ENCODE results near the gene CHGA.

The CHGA gene

DNA sequence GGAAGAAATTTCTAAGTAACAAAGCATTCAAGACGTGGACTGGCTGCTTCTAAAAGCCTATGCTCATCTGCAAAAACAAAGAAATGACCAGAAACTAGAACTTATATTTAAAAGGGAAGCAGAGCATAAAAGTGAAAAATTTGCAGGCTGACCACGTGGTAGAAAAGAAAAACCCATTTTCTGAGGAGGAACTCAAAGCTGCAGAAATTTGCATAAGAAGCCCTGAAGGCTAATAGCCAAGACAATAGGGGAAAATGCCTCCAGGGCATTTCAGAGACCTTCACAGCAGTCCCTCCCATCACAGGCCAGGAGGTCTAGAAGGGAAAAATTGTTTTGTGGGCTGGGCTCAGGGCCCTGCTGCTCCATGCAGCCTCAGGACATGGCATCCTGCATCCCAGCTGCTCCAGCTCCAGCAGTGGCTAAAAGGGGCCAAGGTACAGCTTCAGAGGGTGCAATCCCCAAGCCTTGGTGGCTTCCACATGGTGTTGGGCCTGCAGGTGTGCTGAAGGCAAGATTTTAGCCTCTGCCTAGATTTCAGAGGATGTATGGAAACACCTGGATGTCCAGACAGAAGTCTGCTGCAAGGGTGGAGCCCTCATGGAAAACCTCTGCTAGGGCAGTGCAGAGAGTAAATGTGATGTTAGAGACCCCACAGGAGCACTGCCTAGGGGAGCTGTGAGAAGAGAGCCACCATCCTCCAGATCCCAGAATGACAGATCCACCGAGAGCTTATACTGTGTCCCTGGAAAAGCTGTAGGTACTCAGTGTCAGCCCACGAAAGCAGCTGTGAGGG is 55.5 kb downstream of the CHGA start:
- Histone ChIP-seq H3K27me3 (ENCODE audit: insufficient read depth, low read length) (no peaks in the 10 kb centered on the region), H3K36me3 (ENCODE audit: insufficient read depth, low read depth, low read length) (peaks cover 33% of the 10 kb centered on the region), H3K9me3 (ENCODE audit: insufficient read depth, low read depth, low read length) (peaks cover 29% of the 10 kb centered on the region), H3K4me3 (ENCODE audit: low read length) (no peak overlapping the region), H3K27ac (ENCODE audit: low read length) (no peak overlapping the region), H3K4me1 (ENCODE audit: insufficient read depth, low read length) (no peaks in the 10 kb centered on the region), H3K9ac (ENCODE audit: low read depth, low read length) (no peak overlapping the region)

DNA sequence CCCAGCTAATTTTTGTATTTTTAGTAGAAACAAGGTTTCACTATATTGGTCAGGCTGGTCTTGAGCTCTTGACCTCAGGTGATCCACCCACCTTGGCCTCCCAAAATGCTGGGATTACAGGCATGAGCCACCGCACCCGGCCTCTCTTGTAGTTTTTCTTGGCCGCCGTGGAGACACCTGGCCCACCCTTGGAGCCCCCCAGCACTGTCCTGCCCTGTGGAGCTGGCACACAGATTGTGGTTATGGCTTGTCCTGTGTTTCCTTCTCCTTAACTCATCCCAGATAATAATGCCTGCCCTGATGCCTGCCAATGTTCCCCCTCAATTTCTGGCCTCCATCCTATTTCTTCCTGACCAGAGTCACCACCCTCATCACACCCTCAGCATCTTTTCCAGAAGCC is 57.9 kb downstream of the CHGA start:
- Histone ChIP-seq H3K36me3 (ENCODE audit: insufficient read depth, low read depth, low read length) (peaks cover 33% of the 10 kb centered on the region), H3K9ac (ENCODE audit: low read depth, low read length) (no peak overlapping the region), H3K4me3 (ENCODE audit: low read length) (no peak overlapping the region), H3K27me3 (ENCODE audit: insufficient read depth, low read length) (no peaks in the 10 kb centered on the region), H3K9me3 (ENCODE audit: insufficient read depth, low read depth, low read length) (peaks cover 29% of the 10 kb centered on the region), H3K27ac (ENCODE audit: low read length) (no peak overlapping the region), H3K4me1 (ENCODE audit: insufficient read depth, low read length) (no peaks in the 10 kb centered on the region)

DNA sequence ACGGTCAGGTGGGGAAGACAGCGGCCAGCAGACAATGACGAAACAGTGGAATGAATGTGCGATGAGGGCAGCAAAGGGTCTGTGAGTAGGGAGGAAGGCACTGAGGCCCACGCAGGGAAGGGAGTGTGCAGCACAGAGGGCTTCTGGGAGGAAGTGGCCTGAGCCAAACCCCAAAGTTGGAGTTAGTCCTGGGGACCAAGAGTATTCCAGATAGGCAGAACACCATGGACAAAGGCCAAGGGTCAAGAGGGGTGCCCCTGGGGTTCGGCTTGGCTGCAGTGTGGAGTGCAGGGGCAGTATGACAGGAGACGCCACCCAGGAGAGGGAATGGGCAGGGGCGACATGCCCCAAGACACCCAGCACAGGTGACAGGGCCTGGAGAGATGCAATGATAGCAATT is 58.8 kb downstream of the CHGA start:
- Histone ChIP-seq H3K4me3 (ENCODE audit: low read length) (no peak overlapping the region), H3K27me3 (ENCODE audit: insufficient read depth, low read length) (no peaks in the 10 kb centered on the region), H3K9ac (ENCODE audit: low read depth, low read length) (no peak overlapping the region), H3K9me3 (ENCODE audit: insufficient read depth, low read depth, low read length) (peaks cover 29% of the 10 kb centered on the region), H3K27ac (ENCODE audit: low read length) (no peak overlapping the region), H3K36me3 (ENCODE audit: insufficient read depth, low read depth, low read length) (peaks cover 27% of the 10 kb centered on the region), H3K4me1 (ENCODE audit: insufficient read depth, low read length) (no peaks in the 10 kb centered on the region)

DNA sequence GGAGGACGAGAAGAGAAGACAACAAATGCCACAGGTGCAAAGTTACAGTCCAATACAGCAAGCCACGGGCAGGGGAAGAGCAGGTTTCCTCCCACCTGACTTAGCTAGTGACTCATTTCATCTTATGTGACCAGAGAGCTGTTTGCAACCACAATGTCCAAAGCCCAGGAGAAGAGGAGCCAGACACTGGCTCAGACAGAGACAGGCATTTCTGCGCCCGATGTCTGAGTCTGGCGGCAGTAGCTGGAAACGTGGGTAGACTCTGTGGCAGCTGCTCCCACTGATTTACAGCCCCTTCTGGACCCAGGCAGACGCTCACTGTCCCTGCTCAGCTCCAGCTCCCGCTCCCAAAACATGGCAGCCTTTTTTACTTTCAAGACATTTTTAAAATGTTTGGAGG is 60.0 kb downstream of the CHGA start:
- Histone ChIP-seq H3K4me3 (ENCODE audit: low read length) (no peak overlapping the region), H3K36me3 (ENCODE audit: insufficient read depth, low read depth, low read length) (peaks cover 16% of the 10 kb centered on the region; the same call in 1 of the 2 replicates), H3K4me1 (ENCODE audit: insufficient read depth, low read length) (no peaks in the 10 kb centered on the region), H3K27me3 (ENCODE audit: insufficient read depth, low read length) (no peaks in the 10 kb centered on the region), H3K27ac (ENCODE audit: low read length) (no peak overlapping the region), H3K9ac (ENCODE audit: low read depth, low read length) (no peak overlapping the region), H3K9me3 (ENCODE audit: insufficient read depth, low read depth, low read length) (peaks cover 26% of the 10 kb centered on the region)

- peaks cover 11% of the 10 kb centered on the region; the same call in 1 of the 2 replicates for H3K36me3 ChIP-seq (ENCODE audit: insufficient read depth, low read depth, low read length)
- no peaks in the 10 kb centered on the region for H3K4me1 ChIP-seq (ENCODE audit: insufficient read depth, low read length)
- H3K27me3 ChIP-seq (ENCODE audit: insufficient read depth, low read length): no peaks in the 10 kb centered on the region
- no peak overlapping the region for H3K4me3 ChIP-seq (ENCODE audit: low read length)
- no peak overlapping the region for H3K27ac ChIP-seq (ENCODE audit: low read length)
- no peak overlapping the region for H3K9ac ChIP-seq (ENCODE audit: low read depth, low read length)
- peaks cover 13% of the 10 kb centered on the region for H3K9me3 ChIP-seq (ENCODE audit: insufficient read depth, low read depth, low read length)
Observed at GRCh38 chr14:92984082-92984788, 61.3 kb downstream of the CHGA start.
